Suprapubic skin (tissue), 4 donors: ENCODE results near the gene GFOD2.

ENCODE experiments used
- CTCF ChIP-seq, 2 donors: fragments of 200-600 bp in 1 of 2; fragments of 450-650 bp in 1 of 2; sonication (generic) in 1 of 2; IDR thresholded peaks; one replicate each; pipeline ENCODE4 v1.5.1; 2016 to 2019; ENCODE audit warnings: antibody characterized with exemption in 2 of 2, mild to moderate bottlenecking in 1 of 2, moderate library complexity in 1 of 2
- EP300 ChIP-seq: sonication (generic); formaldehyde crosslinking; IDR thresholded peaks from one replicate; pipeline ENCODE4 v1.6.1; 2017; ENCODE audit warnings: antibody characterized with exemption
- POLR2A ChIP-seq, 2 donors: fragments of 450-650 bp; IDR thresholded peaks; one replicate each; pipeline ENCODE4 v1.6.1; 2017; ENCODE audit warnings: antibody characterized with exemption in 2 of 2, mild to moderate bottlenecking in 2 of 2, moderate library complexity in 2 of 2
- POLR2AphosphoS5 ChIP-seq, 3 donors: sonication (generic); formaldehyde crosslinking; IDR thresholded peaks; one replicate each; pipeline ENCODE4 v1.6.1; 2017; ENCODE audit warnings: antibody characterized with exemption in 3 of 3

GRCh38 chr16:67667453-67667816, 51.7 kb downstream of the GFOD2 start:
- TF ChIP-seq CTCF (IDR thresholded peaks at IDR 0.05) (no peak), POLR2A (IDR thresholded peaks at IDR 0.05) (no peak), POLR2AphosphoS5 (IDR thresholded peaks at IDR 0.05) (no peak), EP300 (no peak)
